MM.1S (cell line): Measurements from ENCODE around the gene PCDHA1.

Experiments
- EZH2 ChIP-seq: fragments of 300-600 bp; sonication (generic); optimal IDR thresholded peaks from 2 replicates; pipeline ENCODE3; 2017; ENCODE audit warnings: low read depth, mild to moderate bottlenecking, antibody characterized with exemption, low read length, mixed read lengths
- TF ChIP-seq, protein P1 (sequence below): fragments of 300-600 bp; sonication (generic); IDR thresholded peaks from 2 replicates; pipeline ENCODE4 v1.5.1; 2016; ENCODE audit warnings: antibody characterized with exemption, low read length, mixed read lengths

DNA sequence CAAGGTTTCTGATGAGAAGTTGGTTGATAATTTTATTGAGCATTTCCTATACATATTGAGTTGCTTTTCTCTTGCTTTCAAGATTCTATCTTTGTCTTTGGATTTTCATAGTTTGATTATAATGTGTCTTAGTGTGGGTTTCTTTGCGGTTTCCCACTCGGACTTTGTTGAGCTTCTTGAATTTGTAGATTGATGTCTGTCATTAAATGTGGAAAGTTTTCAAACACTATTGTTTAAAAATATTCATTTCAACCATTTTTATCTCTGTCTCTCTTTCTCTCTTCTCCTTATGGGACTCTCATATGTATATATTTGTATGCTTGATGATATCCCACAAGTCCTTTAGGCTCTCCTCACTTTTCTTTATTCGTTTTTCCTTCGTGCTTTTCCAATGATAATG is 18.5 kb upstream of the PCDHA1 start:
- TF ChIP-seq, protein P1, sequence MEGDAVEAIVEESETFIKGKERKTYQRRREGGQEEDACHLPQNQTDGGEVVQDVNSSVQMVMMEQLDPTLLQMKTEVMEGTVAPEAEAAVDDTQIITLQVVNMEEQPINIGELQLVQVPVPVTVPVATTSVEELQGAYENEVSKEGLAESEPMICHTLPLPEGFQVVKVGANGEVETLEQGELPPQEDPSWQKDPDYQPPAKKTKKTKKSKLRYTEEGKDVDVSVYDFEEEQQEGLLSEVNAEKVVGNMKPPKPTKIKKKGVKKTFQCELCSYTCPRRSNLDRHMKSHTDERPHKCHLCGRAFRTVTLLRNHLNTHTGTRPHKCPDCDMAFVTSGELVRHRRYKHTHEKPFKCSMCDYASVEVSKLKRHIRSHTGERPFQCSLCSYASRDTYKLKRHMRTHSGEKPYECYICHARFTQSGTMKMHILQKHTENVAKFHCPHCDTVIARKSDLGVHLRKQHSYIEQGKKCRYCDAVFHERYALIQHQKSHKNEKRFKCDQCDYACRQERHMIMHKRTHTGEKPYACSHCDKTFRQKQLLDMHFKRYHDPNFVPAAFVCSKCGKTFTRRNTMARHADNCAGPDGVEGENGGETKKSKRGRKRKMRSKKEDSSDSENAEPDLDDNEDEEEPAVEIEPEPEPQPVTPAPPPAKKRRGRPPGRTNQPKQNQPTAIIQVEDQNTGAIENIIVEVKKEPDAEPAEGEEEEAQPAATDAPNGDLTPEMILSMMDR, result no peak
- no peak for TF ChIP-seq EZH2
